Measurements from ENCODE around the gene TRAF1.

Gene TRAF1

GRCh38 chr9:120875195-120875565 is 51.4 kb downstream of the TRAF1 start:
- POLR2A ChIA-PET (ENCODE audit: low non-redundant PET): no interaction called here
- peak overlapping the region; percentile 100 for H3K27ac ChIP-seq
- no peak for DNase-seq (ENCODE audit: low spot score)
- CTCF ChIA-PET: no interaction called here
- no peak for TF ChIP-seq CTCF (conservative IDR thresholded peaks at IDR 0.05; ENCODE audit: low read depth)

GRCh38 chr9:120874226-120875194 is 52.1 kb downstream of the TRAF1 start:
- peak overlapping the region; percentile 100 for H3K27ac ChIP-seq
- ChIA-PET POLR2A (ENCODE audit: low non-redundant PET) (interaction anchor here (0.5 kb wide), 1 partner anchor 31 kb away, joined by 3 read pairs; no protein-coding TSS in a partner anchor), CTCF (no interaction called here)
- TF ChIP-seq CTCF (conservative IDR thresholded peaks at IDR 0.05; ENCODE audit: low read depth): no peak
- no peak for DNase-seq (ENCODE audit: low spot score)

- ChIA-PET POLR2A (ENCODE audit: low non-redundant PET) (interaction anchor here (0.5 to 0.6 kb wide), 2 partner anchors 30 to 55 kb away, joined by 3 to 4 read pairs; no protein-coding TSS in a partner anchor), CTCF (interaction anchor here (0.6 to 0.9 kb wide), 3 partner anchors 15 to 169 kb away, joined by 3 to 4 read pairs (median 3); no protein-coding TSS in a partner anchor)
- peak overlapping the region; percentile 100 for H3K27ac ChIP-seq
- DNase-seq (ENCODE audit: low spot score): peak; percentile 97
- TF ChIP-seq CTCF (conservative IDR thresholded peaks at IDR 0.05; ENCODE audit: low read depth): no peak
Observed at GRCh38 chr9:120873512-120873911, 53.1 kb downstream of the TRAF1 start.

GRCh38 chr9:120872791-120873502 is 53.6 kb downstream of the TRAF1 start:
- H3K27ac ChIP-seq: peak overlapping the region; percentile 100
- POLR2A ChIA-PET (ENCODE audit: low non-redundant PET): interaction anchor here (0.6 kb wide), 1 partner anchor 10 kb away, joined by 4 read pairs; no protein-coding TSS in a partner anchor
- DNase-seq (ENCODE audit: low spot score): no peak
- CTCF ChIA-PET: interaction anchor here (0.8 to 0.9 kb wide), 2 partner anchors 14 to 64 kb away, joined by 3 to 4 read pairs; no protein-coding TSS in a partner anchor
- TF ChIP-seq CTCF (conservative IDR thresholded peaks at IDR 0.05; ENCODE audit: low read depth): no peak

GRCh38 chr9:120870206-120870605 is 56.4 kb downstream of the TRAF1 start:
- POLR2A ChIA-PET (ENCODE audit: low non-redundant PET): no interaction called here
- no peak for DNase-seq (ENCODE audit: low spot score)
- TF ChIP-seq CTCF (conservative IDR thresholded peaks at IDR 0.05; ENCODE audit: low read depth): no peak
- peak overlapping the region; percentile 84 for H3K27ac ChIP-seq
- CTCF ChIA-PET: no interaction called here

GRCh38 chr9:120869726-120870125 is 56.9 kb downstream of the TRAF1 start:
- DNase-seq (ENCODE audit: low spot score): no peak
- POLR2A ChIA-PET (ENCODE audit: low non-redundant PET): no interaction called here
- no peak for TF ChIP-seq CTCF (conservative IDR thresholded peaks at IDR 0.05; ENCODE audit: low read depth)
- CTCF ChIA-PET: no interaction called here
- H3K27ac ChIP-seq: peak overlapping the region; percentile 84
